GM12865 (cell line): ENCODE results near the gene GRHL3.

Experiments
- DNase-seq: peaks from one replicate; pipeline ENCODE4 v3.0.0; 2010; ENCODE audit warnings: low read depth
- H3K4me3 ChIP-seq: 2 replicates; pipeline ENCODE4 v1.5.1; 2011; ENCODE audit warnings: mild to moderate bottlenecking, low read depth, low read length, control low read depth
- TF ChIP-seq, protein P1 (sequence below): IDR thresholded peaks from 2 replicates; pipeline ENCODE4 v1.5.1; 2011; ENCODE audit warnings: low read length, control low read depth, low read depth, inconsistent platforms; ENCODE audit not compliant: insufficient read depth; ENCODE audit errors: missing control alignments

The GRHL3 gene

DNA sequence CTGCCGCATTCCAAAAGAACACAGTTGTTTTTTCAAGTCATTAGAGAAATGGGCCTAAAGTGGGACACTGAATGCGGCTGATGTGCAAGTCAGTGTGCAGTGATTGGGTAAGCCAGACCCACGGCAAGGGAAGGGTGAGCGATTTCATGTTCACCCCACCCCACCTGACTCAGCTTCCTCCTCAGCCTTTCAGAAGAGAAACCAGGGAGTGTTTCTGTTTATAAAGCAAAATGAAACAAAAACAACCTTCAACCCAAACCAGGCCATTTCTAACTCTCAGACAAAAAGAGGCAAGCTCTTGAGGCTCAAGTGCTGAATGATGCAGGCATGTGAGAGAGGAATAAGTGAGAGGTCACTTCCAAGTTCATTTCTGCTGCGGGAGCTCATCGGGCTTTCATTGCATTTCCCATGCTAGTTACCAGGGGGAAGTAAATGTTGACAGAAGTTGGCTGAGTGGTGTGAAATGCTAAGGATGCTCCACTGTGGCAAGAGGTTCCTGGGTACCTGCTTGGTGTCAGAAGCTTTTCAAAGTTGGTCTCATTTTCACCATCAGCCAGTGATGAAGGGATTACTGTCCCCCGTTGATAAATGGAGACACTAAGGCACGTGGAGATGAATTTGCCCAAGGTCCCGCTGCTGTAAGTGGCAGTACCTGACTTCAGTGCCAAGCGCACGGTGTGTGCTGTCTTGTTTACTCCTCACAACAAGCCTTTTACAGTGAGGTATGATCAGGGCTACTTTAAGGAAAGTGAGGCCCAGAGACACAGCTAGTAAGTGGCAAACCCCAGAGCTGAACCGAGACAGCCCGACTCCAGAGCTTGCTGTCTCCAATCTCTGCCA is 65.3 kb downstream of the GRHL3 start:
- TF ChIP-seq, protein P1, sequence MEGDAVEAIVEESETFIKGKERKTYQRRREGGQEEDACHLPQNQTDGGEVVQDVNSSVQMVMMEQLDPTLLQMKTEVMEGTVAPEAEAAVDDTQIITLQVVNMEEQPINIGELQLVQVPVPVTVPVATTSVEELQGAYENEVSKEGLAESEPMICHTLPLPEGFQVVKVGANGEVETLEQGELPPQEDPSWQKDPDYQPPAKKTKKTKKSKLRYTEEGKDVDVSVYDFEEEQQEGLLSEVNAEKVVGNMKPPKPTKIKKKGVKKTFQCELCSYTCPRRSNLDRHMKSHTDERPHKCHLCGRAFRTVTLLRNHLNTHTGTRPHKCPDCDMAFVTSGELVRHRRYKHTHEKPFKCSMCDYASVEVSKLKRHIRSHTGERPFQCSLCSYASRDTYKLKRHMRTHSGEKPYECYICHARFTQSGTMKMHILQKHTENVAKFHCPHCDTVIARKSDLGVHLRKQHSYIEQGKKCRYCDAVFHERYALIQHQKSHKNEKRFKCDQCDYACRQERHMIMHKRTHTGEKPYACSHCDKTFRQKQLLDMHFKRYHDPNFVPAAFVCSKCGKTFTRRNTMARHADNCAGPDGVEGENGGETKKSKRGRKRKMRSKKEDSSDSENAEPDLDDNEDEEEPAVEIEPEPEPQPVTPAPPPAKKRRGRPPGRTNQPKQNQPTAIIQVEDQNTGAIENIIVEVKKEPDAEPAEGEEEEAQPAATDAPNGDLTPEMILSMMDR = no peak
- no peak overlapping the region for H3K4me3 ChIP-seq
- peak; percentile 76 for DNase-seq

GRCh38 chr1:24385160-24385940 is 66.2 kb downstream of the GRHL3 start:
- peak; percentile 49 for DNase-seq
- H3K4me3 ChIP-seq = no peak overlapping the region
- TF ChIP-seq, protein P1 = peak; percentile 51

DNA sequence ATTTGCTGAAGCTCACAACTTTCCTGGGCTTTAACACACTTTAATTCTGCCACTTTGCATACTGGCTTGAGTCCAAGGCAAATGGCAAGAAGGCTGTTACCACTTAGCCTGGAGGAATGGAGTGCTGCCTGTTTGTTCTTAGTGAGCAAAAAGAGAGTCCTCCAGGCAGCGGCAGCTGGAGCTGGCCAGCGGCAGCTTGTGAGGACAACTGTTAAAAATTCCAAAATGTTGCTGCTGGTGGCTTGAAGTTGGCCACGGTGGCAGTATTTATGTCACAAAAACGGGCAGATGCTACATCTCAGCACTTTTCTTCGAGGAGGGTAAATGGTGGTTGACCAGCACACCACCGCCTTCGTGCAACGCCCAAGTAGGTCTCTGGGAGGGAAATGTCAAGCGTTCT is 67.1 kb downstream of the GRHL3 start:
- DNase-seq = no peak
- TF ChIP-seq, protein P1 = no peak

DNA sequence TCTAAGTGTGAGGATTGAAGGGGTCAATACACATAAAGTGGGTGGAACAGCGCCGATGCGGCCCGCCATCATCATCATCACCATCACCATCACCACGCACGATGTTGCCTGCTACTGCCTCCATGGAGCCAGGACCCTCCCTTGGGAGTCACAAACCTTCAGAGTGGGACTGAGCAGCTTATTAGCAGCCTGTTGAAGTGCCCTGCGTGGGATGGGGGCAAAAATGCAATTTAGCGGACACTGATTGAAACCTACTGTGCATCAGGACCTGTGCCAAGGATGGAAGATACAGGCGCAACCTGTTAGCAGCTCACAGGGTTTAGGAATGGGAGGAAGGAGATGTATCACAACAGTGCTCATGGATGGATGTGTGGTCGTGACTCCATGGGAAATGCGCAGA is 67.8 kb downstream of the GRHL3 start:
- TF ChIP-seq, protein P1 = no peak
- DNase-seq = no peak
- no peak overlapping the region for H3K4me3 ChIP-seq

More for the DNA sequence above, 67.1 kb downstream of the GRHL3 start:
- no peak overlapping the region for H3K4me3 ChIP-seq

GRCh38 chr1:24387636-24388175 is 68.5 kb downstream of the GRHL3 start:
- TF ChIP-seq, protein P1 = no peak
- no peak for DNase-seq
- no peak overlapping the region for H3K4me3 ChIP-seq

DNA sequence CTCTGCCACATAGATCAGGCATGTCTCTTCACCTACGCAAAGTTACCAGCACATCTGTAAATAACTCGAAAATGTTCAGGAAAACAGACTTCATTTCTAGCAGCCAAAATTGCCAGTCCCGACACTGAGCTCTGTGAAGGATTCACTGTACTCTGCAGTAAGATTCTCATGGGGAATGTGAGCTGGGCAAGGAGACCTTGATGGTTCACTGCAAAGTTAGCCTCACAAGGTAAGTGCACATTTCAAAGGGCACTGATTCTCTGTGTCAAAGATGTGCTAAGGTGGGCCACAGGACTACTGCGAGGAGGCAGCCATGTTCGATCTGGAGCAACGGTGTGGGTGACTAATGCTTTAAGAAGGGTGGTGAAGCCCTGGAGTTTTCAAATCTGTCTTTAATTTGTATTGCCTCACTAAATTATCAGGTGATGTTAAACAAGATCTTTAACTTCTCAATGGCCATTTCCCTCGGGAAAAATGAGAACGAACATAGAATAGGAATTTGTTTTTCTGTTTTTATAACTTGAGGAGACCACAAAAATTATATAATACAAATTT is 69.3 kb downstream of the GRHL3 start:
- no peak for DNase-seq
- no peak overlapping the region for H3K4me3 ChIP-seq
- TF ChIP-seq, protein P1 = no peak
